ENCODE data around the gene SYT3.

Gene SYT3, protein sequence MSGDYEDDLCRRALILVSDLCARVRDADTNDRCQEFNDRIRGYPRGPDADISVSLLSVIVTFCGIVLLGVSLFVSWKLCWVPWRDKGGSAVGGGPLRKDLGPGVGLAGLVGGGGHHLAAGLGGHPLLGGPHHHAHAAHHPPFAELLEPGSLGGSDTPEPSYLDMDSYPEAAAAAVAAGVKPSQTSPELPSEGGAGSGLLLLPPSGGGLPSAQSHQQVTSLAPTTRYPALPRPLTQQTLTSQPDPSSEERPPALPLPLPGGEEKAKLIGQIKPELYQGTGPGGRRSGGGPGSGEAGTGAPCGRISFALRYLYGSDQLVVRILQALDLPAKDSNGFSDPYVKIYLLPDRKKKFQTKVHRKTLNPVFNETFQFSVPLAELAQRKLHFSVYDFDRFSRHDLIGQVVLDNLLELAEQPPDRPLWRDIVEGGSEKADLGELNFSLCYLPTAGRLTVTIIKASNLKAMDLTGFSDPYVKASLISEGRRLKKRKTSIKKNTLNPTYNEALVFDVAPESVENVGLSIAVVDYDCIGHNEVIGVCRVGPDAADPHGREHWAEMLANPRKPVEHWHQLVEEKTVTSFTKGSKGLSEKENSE

DNA sequence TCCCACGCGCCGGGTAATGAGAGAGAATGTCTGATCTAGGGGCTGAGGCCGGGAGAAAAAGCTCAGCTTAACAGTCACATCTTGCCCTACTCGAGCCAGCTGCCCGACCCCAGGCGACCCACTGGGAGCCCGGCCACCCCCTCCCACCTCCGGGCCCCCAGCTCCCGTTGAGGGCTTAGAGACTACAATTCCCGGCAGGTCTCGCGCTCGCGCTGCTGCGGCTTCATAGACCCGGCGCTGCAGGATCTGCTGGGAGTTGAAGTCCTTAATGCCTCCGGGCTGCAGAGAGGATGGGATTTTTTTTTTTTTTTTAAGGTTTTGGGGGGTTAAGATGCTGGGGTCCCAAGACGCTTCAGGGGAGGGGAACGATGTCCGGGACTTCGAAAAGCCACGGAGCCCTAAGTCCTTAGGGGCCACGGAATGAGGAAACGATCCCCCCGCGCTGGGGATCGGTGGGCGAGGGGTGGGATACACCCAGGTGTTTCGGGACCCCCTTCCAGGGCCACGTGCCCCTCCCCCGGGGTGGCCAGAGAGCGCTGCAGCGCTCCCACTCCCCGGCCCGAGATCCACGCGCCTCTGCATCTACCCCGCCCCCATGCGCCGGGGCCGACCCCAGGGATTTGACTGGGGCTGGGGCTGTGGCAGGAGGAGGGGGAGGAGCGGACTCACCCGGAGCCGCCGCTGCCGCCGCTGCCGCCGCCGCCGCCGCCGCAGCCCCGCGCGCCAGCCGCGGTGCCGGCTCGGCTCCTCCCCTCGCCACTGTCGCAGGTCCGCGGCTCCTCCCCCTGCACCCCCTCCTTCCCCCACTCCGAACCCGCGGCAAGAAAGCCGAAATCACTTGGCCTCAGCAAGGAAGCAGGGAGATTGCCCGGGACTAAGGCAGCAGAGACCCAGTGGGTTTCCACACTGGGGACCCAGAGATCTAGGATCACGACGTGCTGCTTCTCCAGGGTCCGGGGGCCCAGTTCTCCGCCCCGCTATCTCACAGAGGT, at the start of gene SYT3:
SYT3 (minus strand) TSS at position 761 of the 992 bp plus-strand sequence. CDS start 2,470 bp downstream, outside the sequence.
- H3K9me3 ChIP-seq (ENCODE audit: severe bottlenecking): no peaks in the 10 kb centered on the region
- peak within 1 kb of the TSS; percentile 77 for H3K27ac ChIP-seq
- TF ChIP-seq, protein P1, sequence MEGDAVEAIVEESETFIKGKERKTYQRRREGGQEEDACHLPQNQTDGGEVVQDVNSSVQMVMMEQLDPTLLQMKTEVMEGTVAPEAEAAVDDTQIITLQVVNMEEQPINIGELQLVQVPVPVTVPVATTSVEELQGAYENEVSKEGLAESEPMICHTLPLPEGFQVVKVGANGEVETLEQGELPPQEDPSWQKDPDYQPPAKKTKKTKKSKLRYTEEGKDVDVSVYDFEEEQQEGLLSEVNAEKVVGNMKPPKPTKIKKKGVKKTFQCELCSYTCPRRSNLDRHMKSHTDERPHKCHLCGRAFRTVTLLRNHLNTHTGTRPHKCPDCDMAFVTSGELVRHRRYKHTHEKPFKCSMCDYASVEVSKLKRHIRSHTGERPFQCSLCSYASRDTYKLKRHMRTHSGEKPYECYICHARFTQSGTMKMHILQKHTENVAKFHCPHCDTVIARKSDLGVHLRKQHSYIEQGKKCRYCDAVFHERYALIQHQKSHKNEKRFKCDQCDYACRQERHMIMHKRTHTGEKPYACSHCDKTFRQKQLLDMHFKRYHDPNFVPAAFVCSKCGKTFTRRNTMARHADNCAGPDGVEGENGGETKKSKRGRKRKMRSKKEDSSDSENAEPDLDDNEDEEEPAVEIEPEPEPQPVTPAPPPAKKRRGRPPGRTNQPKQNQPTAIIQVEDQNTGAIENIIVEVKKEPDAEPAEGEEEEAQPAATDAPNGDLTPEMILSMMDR (IDR thresholded peaks at IDR 0.05; ENCODE audit: low read depth, low read length): no peak
- H3K27me3 ChIP-seq (ENCODE audit: insufficient read depth, low read depth, severe bottlenecking): peaks cover 12% of the 10 kb centered on the region
- DNase-seq: peak; percentile 83
- no peaks in the 10 kb centered on the region for H3K36me3 ChIP-seq
- H3K4me3 ChIP-seq (ENCODE audit: low read depth, low read length): peak within 1 kb of the TSS; percentile 92

DNA sequence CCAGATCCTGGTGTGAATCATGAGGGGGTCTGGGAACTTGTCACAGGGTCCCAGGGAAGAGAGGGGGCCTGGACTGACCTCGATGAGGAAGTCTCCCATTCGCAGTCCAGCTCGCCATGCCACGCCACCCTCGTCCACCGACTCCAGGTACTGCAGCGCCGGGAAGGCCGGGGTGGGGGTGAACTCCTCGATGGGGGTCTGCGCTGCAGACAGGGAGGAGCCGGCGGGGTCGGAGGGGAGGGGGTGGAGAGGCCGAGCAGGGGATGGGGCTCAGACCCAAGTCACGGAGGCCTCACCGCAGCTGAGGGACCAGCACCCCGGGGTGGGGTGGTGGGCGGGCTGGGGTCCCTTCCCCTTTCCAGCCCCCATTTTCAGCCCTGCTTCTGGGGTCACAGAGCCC, 49.1 kb upstream of the SYT3 start:
- no peak overlapping the region for H3K27ac ChIP-seq
- no peaks in the 10 kb centered on the region for H3K9me3 ChIP-seq (ENCODE audit: severe bottlenecking)
- TF ChIP-seq, protein P1 (IDR thresholded peaks at IDR 0.05; ENCODE audit: low read depth, low read length): no peak
- DNase-seq: no peak
- H3K36me3 ChIP-seq: peaks cover 18% of the 10 kb centered on the region
- H3K4me3 ChIP-seq (ENCODE audit: low read depth, low read length): no peak overlapping the region
- H3K27me3 ChIP-seq (ENCODE audit: insufficient read depth, low read depth, severe bottlenecking): no peaks in the 10 kb centered on the region

DNA sequence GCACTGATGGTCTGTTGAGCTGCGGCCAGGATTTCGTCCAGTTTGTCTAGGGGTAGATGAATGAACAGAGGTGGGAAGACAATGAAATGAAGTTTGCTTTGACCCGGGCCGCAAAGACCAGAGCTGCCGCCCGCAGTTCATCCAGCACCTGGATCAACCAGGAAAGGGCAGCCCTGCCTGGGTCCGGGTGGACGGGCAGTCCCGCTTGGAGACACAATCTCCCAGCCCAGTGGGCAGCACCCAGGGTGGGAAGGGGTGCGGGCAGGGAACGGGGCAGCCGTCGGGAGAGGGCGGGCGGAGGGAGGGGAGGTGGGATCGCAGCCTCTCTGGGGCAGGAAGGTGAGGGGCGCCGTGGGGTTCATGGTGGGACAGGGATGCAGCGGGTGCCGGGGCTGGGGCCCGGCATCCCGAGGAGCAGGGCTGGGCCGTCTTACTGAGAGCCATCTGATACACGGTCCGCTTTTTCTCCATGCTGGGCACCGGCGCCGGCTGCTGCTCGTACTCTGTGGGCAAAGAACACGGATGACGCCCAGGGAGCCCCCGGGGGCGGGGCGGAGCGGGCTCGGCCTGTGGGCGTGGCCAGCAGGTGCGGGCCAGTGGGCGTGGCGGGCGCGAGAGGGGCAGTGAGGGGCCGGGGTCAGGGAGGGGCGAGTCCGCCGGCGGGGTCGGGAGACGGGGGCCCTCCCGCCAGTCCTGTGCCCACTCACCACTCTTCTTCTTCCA, 46.8 kb upstream of the SYT3 start:
- Histone ChIP-seq H3K36me3 (peaks cover 18% of the 10 kb centered on the region), H3K27me3 (ENCODE audit: insufficient read depth, low read depth, severe bottlenecking) (no peaks in the 10 kb centered on the region), H3K9me3 (ENCODE audit: severe bottlenecking) (no peaks in the 10 kb centered on the region), H3K4me3 (ENCODE audit: low read depth, low read length) (no peak overlapping the region), H3K27ac (no peak overlapping the region)
- TF ChIP-seq, protein P1 (IDR thresholded peaks at IDR 0.05; ENCODE audit: low read depth, low read length): no peak
- no peak for DNase-seq

DNA sequence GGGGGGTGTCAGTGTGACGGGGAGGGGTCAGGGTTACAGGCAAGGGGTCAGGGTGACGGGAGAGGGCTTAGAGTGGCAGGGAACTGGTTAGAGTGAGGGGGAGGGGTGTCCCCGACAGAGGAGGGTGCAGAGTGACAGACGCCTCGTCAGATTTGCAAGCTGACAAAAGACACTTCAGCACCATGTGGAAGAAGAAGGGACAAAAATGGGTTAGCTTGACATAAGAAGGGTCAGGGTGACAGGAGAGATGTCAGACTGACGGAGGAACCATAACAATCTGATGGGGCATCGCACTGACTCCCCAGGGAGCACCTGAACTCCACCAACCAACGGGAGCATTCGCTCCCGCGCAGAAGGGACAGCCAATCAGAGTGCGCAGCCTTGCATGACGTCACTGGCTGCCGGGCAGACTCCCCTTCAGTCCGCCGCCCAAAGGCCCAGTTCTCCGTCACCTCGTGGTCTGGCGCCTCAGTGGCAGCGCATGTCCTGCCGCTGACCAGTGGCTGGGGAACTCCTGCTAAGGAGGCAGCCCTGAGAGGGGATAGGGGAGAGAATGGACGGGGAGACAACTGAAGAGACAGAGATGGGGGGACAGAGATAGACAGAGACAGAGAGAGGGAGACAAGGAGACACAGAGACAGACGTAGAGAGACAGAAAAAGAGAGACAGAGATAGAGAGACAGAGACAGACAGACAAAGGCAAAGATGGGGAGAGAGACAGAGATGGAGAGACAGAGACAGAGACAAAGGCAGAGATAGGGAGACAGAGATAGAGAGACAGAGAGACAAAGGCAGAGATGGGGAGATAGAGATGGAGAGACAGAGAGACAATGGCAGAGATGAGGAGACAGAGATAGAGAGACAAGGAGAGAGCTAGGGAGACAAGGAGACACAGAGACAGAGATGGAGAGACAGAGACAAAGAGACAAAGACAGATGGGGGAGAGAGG, 39.8 kb upstream of the SYT3 start:
- H3K36me3 ChIP-seq: peaks cover 12% of the 10 kb centered on the region
- H3K27ac ChIP-seq: no peak overlapping the region
- no peak overlapping the region for H3K4me3 ChIP-seq (ENCODE audit: low read depth, low read length)
- H3K9me3 ChIP-seq (ENCODE audit: severe bottlenecking): no peaks in the 10 kb centered on the region
- no peaks in the 10 kb centered on the region for H3K27me3 ChIP-seq (ENCODE audit: insufficient read depth, low read depth, severe bottlenecking)
- TF ChIP-seq, protein P1 (IDR thresholded peaks at IDR 0.05; ENCODE audit: low read depth, low read length): no peak
- DNase-seq: peak; percentile 86

Measured in WERI-Rb-1 (cell line).